Measurements from ENCODE around the gene PTPN3. TPM values are rescaled to one million over a fixed set of nuclear protein-coding genes. Genes with fewer than 3 reads are reported as not detected.

The PTPN3 gene
- total and polyA plus RNA-seq, 2 donors (not counting 1 experiment from before 2014, with no cell fraction given) = 1.4 to 2.3 TPM

- no peak overlapping the region for H3K4me2 ChIP-seq (ENCODE audit: extremely low read depth, insufficient read depth, low read length)
- TF ChIP-seq EZH2 (IDR thresholded peaks at IDR 0.05; ENCODE audit: low read length, missing control alignments) (no peak), CTCF (conservative IDR thresholded peaks at IDR 0.05 in 1 of 2, IDR thresholded peaks at IDR 0.05 in 1 of 2; ENCODE audit: low read depth in 1 of 2, low read length in 2 of 2) (no peak)
- no peaks in the 10 kb centered on the region for H3K27me3 ChIP-seq (ENCODE audit: control insufficient read depth, insufficient read depth, low read length)
- peaks cover 2% of the 10 kb centered on the region for H3K4me1 ChIP-seq (ENCODE audit: control insufficient read depth, extremely low read depth, insufficient read depth, low read length)
- H2AFZ ChIP-seq (ENCODE audit: low read length) = no peak overlapping the region
- H3K4me3 ChIP-seq (replicated peaks in 1 of 4; ENCODE audit: control extremely low read depth in 1 of 4, insufficient read depth in 1 of 4, low read depth in 3 of 4, low read length in 4 of 4) = no peak overlapping the region
- DNase-seq (ENCODE audit: low read depth in 2 of 2) = no peak
- no peaks in the 10 kb centered on the region for H3K36me3 ChIP-seq (ENCODE audit: control insufficient read depth, insufficient read depth, low read length)
- H3K79me2 ChIP-seq (ENCODE audit: control insufficient read depth, insufficient read depth, low read length) = no peaks in the 10 kb centered on the region
- H3K9ac ChIP-seq (ENCODE audit: insufficient read depth, low read length) = no peak overlapping the region
- H4K20me1 ChIP-seq (ENCODE audit: control insufficient read depth, extremely low read depth, insufficient read depth, low read length) = no peaks in the 10 kb centered on the region
- no peak overlapping the region for H3K27ac ChIP-seq (ENCODE audit: insufficient read depth, low read length)
- H3K9me3 ChIP-seq (ENCODE audit: control insufficient read depth, insufficient read depth, low read depth, low read length) = no peaks in the 10 kb centered on the region
These were observed 86.9 kb downstream of the PTPN3 start for GRCh38 chr9:109411069-109411761.

- TF ChIP-seq EZH2 (IDR thresholded peaks at IDR 0.05; ENCODE audit: low read length, missing control alignments) (no peak), CTCF (conservative IDR thresholded peaks at IDR 0.05 in 1 of 2, IDR thresholded peaks at IDR 0.05 in 1 of 2; ENCODE audit: low read depth in 1 of 2, low read length in 2 of 2) (no peak)
- Histone ChIP-seq H3K36me3 (ENCODE audit: control insufficient read depth, insufficient read depth, low read length) (no peaks in the 10 kb centered on the region), H3K4me1 (ENCODE audit: control insufficient read depth, extremely low read depth, insufficient read depth, low read length) (peaks cover 2% of the 10 kb centered on the region), H3K9me3 (ENCODE audit: control insufficient read depth, insufficient read depth, low read depth, low read length) (no peaks in the 10 kb centered on the region), H3K27ac (ENCODE audit: insufficient read depth, low read length) (no peak overlapping the region), H2AFZ (ENCODE audit: low read length) (no peak overlapping the region), H3K79me2 (ENCODE audit: control insufficient read depth, insufficient read depth, low read length) (no peaks in the 10 kb centered on the region), H4K20me1 (ENCODE audit: control insufficient read depth, extremely low read depth, insufficient read depth, low read length) (no peaks in the 10 kb centered on the region), H3K4me2 (ENCODE audit: extremely low read depth, insufficient read depth, low read length) (no peak overlapping the region), H3K27me3 (ENCODE audit: control insufficient read depth, insufficient read depth, low read length) (no peaks in the 10 kb centered on the region), H3K4me3 (replicated peaks in 1 of 4; ENCODE audit: control extremely low read depth in 1 of 4, insufficient read depth in 1 of 4, low read depth in 3 of 4, low read length in 4 of 4) (no peak overlapping the region), H3K9ac (ENCODE audit: insufficient read depth, low read length) (no peak overlapping the region)
- no peak for DNase-seq (ENCODE audit: low read depth in 2 of 2)
These were observed 88.2 kb downstream of the PTPN3 start for GRCh38 chr9:109409773-109410397.

- DNase-seq (ENCODE audit: low read depth in 2 of 2) = peak in 1 of 2 donors; percentile 19
- TF ChIP-seq EZH2 (IDR thresholded peaks at IDR 0.05; ENCODE audit: low read length, missing control alignments) = no peak
- TF ChIP-seq CTCF (conservative IDR thresholded peaks at IDR 0.05 in 1 of 2, IDR thresholded peaks at IDR 0.05 in 1 of 2; ENCODE audit: low read depth in 1 of 2, low read length in 2 of 2) = no peak
- no peak overlapping the region for H3K27ac ChIP-seq (ENCODE audit: insufficient read depth, low read length)
- H3K4me1 ChIP-seq (ENCODE audit: control insufficient read depth, extremely low read depth, insufficient read depth, low read length) = peaks cover 2% of the 10 kb centered on the region
- no peaks in the 10 kb centered on the region for H3K36me3 ChIP-seq (ENCODE audit: control insufficient read depth, insufficient read depth, low read length)
- H3K9me3 ChIP-seq (ENCODE audit: control insufficient read depth, insufficient read depth, low read depth, low read length) = no peaks in the 10 kb centered on the region
- H3K4me3 ChIP-seq (replicated peaks in 1 of 4; ENCODE audit: control extremely low read depth in 1 of 4, insufficient read depth in 1 of 4, low read depth in 3 of 4, low read length in 4 of 4) = no peak overlapping the region
- H2AFZ ChIP-seq (ENCODE audit: low read length) = no peak overlapping the region
- no peaks in the 10 kb centered on the region for H3K79me2 ChIP-seq (ENCODE audit: control insufficient read depth, insufficient read depth, low read length)
- H3K27me3 ChIP-seq (ENCODE audit: control insufficient read depth, insufficient read depth, low read length) = no peaks in the 10 kb centered on the region
- no peak overlapping the region for H3K4me2 ChIP-seq (ENCODE audit: extremely low read depth, insufficient read depth, low read length)
- H3K9ac ChIP-seq (ENCODE audit: insufficient read depth, low read length) = no peak overlapping the region
- H4K20me1 ChIP-seq (ENCODE audit: control insufficient read depth, extremely low read depth, insufficient read depth, low read length) = no peaks in the 10 kb centered on the region
These were observed 89.2 kb downstream of the PTPN3 start for GRCh38 chr9:109408759-109409462.
